Umbilical cord (tissue), 2 donors: ENCODE data around the gene MAD1L1. TPM values are rescaled to one million over a fixed set of nuclear protein-coding genes. Genes with fewer than 3 reads are reported as not detected.

ENCODE experiments used
- DNase-seq: peaks from one replicate; pipeline ENCODE4 v3.0.0-alpha.2; 2015; ENCODE audit warnings: low spot score
- total RNA-seq: library from RNA; depleted of rRNA; stranded (reverse); fragments of >200 nt; gene quantifications from one replicate; pipeline ENCODE4 v1.2.3, GENCODE V29; 2014; ENCODE audit warnings: low replicate concordance; ENCODE audit not compliant: insufficient read depth

MAD1L1 gene
- total RNA-seq, 1 donor from 2014 or later, result 23.8 TPM

GRCh38 chr7:1809070-1809469 is 423.7 kb downstream of the MAD1L1 start:
- no peak for DNase-seq

DNA sequence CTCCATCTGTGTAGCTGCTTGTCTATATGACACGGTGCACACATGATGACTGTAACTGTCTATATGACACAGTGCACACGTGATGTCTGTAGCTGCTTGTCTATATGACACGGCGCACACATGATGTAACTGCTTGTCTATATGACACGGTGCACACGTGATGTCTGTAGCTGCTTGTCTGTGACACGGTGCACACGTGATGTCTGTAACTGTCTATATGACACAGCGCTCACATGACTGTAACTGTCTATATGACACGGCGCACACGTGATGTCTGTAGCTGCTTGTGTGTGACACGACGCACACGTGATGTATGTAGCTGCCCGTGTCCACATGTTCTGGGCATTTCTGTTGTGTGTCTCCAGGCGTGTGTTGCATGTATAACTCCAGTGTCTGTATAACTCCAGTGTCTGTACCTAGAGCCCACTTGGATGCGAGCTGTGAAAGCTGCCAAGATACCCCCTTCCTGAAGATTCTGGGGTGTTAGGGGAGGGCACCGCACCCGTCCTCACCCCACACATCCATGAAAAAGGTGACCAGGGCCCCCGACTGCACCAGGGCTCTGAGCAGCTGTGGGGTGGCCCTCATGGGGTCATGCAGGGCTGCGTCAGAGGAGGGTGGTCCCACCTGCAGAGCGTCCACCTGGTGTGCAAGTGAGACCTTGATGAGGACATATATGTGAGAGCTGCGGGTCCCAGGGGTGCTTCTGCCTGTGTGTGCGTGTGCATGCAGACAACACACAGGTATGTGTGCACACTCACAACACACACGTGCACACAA is 424.7 kb downstream of the MAD1L1 start:
- DNase-seq, result no peak

- DNase-seq, result no peak
These were observed 426.4 kb downstream of the MAD1L1 start for GRCh38 chr7:1806354-1806753.

DNA sequence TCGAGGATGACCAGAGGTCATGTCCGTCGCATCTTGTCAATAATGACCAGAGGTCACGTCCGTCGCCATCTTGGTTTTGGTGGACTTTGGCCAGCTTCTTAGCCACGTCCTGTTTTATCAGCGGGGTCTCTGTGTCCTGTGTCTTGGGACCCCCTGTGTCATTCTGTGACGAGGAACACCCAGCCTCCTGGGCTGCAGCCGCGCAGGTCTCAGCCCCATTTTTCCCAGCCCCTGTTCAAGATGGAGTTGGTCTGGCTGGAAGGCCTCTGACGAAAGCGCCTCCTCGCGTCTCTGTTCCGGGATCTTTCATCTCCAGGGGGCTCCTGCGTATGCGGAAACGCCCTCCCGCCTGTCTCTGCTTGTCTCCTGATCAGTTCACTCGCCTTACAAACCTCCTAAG is 428.4 kb downstream of the MAD1L1 start:
- DNase-seq, result no peak

DNA sequence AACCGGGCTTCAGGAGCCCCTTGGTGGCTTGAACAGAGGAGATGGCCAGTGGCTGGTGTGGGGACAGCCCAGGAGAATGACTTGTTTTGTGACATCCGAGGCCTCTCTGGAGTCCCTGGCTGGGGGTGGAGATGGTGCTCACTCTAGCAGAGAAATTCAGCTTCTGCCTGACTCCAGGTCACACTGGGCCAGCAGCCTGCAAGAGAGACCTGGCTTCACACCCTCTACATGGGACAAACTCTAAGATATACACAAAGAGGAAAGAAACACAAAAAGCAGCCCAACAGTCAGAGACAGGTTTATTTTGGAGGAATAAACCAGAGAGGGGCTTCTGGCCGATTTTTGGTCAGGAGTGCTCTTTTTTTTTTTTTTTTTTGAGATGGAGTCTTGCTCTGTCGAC is 429.8 kb downstream of the MAD1L1 start:
- DNase-seq, result no peak

- DNase-seq, result no peak
These were observed 431.8 kb downstream of the MAD1L1 start for GRCh38 chr7:1800902-1801301.

DNA sequence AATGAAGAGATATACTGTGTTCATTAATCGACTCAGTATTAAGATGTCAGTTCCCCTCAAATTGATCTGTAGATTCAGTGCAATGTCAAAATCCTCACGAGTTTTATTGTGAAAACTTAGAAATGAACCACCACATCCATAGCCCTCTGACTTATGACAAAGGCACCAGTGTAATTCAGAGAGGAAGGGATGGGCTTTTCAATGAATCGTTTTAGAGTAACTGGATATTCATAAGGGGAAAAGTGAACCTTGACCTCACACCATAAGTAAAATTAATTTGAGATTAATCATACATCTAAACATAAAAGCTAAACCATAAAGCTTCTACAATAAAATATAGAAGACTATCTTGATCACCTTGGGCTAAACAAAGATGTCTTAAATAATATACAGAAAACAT is 434.6 kb downstream of the MAD1L1 start:
- DNase-seq, result no peak

GRCh38 chr7:1794888-1795542 is 437.7 kb downstream of the MAD1L1 start:
- no peak for DNase-seq

GRCh38 chr7:1787681-1788235 is 445.0 kb downstream of the MAD1L1 start:
- DNase-seq, result no peak

GRCh38 chr7:1787241-1787640 is 445.5 kb downstream of the MAD1L1 start:
- DNase-seq, result no peak

DNA sequence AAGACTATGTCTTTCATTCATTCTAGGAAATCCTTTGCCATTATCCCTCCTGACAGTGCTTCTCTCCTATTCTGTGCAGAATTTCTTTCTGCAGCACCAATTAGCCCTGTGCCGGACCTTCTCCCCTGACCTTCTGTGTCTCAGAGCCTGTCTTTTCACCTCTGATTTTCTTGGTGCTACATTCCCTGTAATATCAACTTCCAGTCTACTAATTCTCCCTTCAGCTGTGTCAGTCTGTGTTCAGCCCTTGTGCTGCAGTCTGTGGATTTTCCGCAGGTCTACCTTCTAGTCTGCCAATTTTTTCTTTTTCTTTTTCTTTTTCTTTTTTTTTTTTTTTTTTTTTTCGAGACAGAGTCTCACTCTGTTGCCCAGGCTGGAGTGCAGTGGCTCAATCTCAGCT is 446.9 kb downstream of the MAD1L1 start:
- DNase-seq, result no peak

- DNase-seq, result no peak
These were observed 451.4 kb downstream of the MAD1L1 start for GRCh38 chr7:1781369-1781768.

DNA sequence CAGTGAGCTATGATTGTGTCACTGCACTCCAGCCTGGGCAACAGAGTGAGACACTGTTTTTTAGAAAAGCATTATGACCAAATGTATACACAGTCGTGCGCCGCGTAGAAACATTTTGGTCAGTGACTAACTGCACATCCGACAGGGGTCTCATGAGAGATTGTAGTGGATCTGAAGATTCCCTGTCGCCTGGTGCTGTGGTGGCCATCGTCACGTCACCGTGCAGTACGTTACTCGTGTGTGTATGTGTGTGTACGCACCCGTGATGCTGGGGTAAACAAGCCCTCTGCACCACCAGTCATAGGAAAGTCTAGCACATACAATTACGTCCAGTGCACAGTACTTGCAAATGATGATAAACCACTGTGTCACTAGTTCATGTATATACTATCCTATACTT is 453.3 kb downstream of the MAD1L1 start:
- no peak for DNase-seq

DNA sequence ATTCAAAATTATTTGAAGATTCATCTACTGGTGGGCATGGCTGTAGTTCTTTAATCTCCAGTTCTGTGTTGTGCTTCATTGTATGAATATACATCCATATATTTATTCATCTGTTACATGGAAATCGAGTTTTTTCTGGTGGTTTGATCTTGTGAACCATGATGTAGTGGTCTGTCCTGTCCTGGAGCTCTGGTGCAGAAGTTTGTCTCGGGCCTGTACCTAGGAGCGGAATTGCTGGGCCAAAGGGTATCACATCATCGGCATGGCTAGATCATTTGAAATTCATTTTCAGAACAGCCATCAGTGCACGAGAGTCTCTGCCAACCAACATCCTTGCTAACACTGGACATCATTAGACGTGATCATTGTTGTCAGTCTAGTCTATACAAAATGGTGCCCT is 455.6 kb downstream of the MAD1L1 start:
- DNase-seq, result no peak

GRCh38 chr7:1775389-1775788 is 457.4 kb downstream of the MAD1L1 start:
- DNase-seq, result no peak

DNA sequence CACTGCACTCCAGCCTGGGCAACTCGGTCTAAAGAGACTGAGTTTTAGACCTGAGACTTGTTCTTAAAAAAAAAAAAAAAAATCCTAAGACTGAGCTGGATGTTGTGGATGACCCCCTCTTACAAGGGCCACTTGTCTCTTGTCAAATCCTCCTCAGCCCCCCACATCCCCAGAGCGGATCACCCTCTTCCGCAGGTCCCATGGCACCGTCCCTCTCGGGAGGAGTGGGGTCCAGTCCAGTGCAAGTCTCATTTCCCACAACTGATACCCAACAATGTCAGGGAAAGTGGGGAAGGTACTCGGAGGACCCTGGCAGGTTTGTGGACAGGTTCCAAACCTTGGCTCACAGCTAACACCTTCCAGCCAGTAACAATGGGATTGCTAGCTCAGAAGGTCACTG is 462.4 kb downstream of the MAD1L1 start:
- DNase-seq, result no peak

DNA sequence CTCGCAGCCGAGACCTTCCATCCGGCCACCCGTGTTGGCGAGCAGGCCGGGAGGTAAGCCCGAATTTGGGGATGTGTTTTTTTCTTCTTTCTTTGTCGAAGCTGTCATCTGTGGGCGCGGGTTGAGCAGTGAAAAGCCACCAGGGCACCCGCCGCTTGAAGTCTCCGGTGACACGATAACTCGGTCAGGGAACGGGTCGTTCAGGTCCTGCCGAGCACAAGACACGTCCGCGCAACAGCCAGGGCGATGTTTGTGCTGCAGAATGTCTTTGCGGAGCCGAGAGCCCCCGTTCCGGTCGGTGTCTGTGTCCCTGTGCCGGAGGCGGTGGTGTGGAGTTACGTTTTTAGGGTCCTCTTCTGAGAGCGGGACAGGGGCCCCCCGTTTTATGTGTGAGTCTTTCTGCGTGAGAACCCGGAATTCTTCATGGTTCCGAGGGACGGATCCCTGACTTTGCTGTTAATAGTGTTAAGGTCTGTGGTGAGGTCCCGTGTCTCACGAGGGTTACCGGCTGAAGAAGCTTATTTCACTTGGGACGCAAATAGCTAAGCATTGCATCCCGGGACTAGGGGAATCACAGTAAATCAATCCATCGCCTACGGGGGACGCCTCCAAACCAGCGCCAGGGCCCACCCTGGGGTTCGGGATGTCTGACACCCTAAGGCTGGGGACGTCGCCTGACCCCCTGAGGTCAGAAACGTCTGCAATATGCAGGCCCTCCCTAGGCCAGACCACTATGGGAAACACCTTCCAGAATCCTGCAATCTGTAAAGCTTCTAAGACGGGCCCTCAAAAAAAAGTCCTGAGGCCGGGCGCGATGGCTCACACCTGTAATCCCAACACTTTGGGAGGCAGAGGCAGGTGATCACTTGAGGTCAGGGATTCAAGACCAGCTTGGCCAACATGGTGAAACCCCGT is 463.2 kb downstream of the MAD1L1 start:
- no peak for DNase-seq

DNA sequence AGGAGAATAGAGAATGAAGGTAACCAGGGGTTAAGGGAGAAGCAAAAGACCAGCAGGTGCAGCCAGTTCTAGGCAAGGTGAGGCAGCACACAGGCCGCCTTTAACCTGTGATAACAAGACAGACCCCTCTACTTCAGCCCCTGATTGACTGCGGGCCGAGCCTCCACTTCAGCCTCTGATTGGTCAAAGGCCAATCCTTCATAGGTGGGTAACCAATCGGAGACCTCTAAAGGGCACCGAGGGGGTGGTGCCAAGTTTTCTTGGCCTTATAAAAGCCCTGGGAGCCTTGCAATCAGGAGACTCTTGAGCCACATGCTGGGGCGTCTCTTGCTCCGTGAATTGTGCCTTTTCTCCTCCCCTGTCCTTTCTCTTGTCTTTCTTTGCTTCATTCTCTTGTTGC is 463.9 kb downstream of the MAD1L1 start:
- no peak for DNase-seq

GRCh38 chr7:1767524-1767923 is 465.2 kb downstream of the MAD1L1 start:
- DNase-seq, result no peak
